ENCODE results near the gene PSMD1.

PSMD1 gene

DNA sequence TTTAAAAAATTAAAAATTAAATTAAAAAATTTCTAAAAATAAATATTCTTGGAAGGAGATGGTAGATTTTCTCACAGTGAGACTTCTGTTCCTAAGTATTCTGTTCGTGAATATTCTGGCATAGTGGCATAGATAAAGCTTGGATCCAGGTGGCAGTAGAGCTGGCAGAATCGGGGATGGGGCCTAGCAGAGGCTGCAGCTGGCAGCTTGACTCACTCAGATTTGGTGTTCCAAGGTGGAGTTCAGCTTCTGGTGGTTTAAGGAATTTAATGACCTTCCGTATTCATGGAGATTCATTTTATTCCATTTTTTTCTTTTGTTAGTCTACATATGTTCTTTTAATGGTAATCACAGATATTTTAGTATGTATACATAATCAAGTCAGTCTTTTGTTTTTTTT is 161.7 kb downstream of the PSMD1 start:
- DNase-seq = no peak

DNA sequence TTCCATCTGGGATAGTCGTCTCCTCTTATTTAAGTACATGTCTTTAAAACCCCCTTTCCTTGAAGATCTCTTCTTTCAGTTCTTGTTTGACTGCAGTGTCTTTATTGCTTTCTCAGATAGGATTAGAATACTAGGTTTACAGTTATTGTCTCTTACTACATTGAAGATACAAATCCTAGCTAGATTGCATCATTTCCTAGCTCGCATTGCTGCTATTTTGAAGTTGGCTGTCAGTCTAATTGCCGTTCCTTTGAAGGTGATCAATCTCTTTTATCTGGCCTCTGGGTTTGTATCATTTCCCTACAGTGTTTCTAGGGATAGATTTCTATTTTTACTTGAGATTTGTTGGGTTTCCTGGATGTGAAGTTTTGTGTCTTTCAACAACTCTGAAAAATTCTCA is 162.6 kb downstream of the PSMD1 start:
- no peak for DNase-seq

DNA sequence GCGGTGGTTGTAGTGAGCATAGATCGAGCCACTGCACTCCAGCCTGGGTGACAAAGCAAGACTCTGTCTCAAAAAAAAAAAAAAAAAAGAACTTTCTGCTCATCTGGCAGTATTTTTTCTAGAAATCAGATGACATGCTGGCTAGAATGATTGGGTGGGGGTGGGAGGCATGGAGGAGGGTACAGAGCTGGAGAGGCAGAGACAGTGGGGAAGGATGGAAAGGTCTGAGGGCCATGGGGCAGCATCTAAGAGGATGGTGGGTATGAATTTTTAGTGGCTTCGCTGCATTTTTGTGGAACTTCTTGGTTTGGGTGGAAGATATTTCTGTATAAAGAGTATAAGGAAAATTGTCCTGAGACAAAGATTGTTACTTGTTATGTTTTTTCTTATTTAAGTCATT is 165.1 kb downstream of the PSMD1 start:
- DNase-seq = no peak

Data from activated CD4-positive, CD25-positive, alpha-beta regulatory T cell (primary cell).